Stimulated activated CD4-positive, alpha-beta T cell treated with anti-CD3 and anti-CD28 coated beads, Interleukin-12 subunit alpha, Interleukin-12 subunit beta, amount 100 ng/mL, for 24 hours (primary cell): ENCODE data around the gene KRT82.
"Not testable (repeated sequence)": the region's sequence is repeated elsewhere in the genome, so short reads cannot be mapped to it uniquely, and the experiment has no call there.

Experiments used
- DNase-seq, 2 experiments: peaks; one replicate each; pipeline ENCODE4 v3.0.0-alpha.2; 2020; ENCODE audit warnings: low read depth in 2 of 2

The KRT82 gene

DNA sequence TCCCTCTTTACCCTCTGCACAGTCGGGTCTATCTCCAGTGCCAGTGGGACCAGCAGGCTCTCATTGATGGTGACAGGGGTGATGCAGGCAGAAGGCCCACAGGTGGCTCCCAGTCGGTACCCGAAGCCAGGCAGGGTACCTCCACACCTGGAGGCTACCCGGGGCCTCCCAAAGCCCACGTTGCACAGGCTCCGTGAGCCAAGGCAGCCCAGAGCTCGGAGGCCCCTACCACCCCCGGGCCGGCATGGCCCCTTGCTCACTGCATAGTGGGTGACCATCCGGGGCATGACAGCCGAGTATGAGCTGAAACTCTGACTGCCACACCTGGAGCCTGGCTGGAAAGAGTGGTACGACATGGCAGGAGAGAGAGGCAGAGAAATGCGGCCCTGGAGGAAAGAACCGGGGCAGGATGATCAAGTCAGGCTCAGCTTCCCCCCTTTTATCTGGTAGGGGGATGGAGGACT lies at the start of gene KRT82:
TSS of gene KRT82 (minus strand) at position 414 of the 464 bp plus-strand sequence. CDS start at position 356, 58 bp downstream.
- no peak for DNase-seq

DNA sequence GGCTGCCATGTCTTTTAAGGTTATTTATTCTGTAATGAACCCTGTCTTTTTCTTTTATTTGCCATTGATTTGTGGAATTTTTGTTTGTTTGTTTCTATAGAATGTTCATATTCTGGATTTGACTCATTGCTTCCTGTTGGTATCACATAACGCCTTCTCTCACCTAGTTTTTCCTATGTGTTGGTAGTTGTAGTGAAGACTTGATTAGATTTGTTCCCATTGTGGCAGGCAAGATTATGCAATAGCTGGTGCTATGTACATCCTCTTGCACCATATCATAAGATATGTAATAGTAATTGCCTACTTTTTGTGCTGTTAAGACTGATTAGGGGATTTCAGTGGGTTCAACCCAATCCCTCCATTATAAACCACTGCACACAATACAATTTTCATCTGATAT lies 49.7 kb upstream of the KRT82 start:
- no peak for DNase-seq

DNA sequence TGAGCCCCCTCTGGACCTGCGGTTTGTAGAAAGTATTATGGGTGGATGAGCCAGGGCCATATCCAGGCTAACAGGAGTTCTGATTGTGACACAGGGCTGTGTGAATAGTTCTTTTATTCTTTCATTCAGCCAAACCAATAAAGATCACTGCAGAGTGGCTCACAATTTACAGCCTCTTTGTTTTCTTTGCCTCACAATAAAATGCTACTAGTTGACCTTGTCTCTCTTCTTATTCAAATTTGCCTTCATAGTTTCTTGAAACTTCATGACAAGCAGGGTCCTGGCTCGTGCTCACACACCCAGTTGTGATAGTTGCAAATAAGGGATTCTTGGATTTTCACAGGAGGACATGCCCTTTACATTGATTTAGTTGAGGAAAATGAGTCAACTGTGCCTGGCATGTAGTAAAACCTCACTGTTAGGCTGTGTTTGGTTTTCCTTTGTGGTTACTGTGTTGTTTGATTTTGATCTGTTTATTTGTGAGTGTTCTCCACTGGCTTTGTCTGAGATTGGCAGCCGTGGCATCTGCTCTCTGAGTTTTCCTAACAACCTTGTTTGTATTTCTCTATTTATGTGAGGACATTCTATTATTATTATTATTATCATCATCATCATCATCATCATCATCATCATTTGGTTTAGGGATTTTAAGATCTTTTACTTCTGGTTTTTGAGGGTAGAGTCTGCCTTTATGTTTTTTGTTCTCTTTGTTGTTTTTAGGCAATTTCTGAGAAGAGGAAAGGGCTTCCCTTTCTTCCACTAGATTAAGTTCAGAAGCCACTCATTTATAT lies 48.5 kb upstream of the KRT82 start:
- no peak for DNase-seq

DNA sequence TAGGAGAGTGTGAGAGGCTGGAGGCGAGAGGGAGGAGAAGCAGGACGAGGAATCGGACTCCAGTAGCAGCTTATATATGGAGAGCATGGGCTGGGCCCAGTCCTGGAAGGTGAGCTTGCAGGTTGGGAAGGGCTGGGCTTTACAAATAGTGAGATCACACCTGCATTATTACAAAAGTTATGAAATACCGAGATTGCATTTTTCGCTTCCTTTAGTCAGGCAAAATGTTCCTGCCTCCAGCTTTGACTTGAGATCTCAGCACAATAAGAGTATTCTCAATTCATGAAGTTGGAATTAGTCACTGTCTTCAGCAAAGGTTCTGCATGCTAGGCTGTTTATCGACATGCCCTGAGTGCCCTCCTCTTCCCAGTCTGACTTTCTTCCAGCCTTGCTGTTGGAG lies 46.0 kb upstream of the KRT82 start, which contains the start of gene KRT6B:
TSS of gene KRT6B (minus strand) at position 46 of the 400 bp plus-strand sequence. CDS start 68 bp downstream, outside the sequence.
- DNase-seq, result no peak

DNA sequence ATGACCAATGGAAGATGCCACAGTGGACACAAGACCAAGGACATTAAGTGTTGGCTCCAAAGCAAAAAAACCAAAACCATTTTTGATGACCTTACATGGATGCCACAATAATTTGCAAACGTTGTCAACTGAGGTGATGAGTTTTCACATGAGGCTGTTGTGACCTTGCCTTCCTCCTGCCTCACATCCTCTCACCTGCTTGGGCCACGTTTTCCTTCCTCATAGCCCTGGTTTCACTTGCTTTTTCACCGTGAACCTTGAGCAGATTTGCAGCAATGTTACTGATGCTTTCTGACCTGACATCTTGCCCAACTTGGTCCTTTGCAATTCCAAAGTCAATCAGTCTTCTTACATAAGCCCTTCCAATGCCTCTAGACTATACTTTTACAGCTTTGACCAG lies 42.1 kb upstream of the KRT82 start:
- DNase-seq, result no peak

DNA sequence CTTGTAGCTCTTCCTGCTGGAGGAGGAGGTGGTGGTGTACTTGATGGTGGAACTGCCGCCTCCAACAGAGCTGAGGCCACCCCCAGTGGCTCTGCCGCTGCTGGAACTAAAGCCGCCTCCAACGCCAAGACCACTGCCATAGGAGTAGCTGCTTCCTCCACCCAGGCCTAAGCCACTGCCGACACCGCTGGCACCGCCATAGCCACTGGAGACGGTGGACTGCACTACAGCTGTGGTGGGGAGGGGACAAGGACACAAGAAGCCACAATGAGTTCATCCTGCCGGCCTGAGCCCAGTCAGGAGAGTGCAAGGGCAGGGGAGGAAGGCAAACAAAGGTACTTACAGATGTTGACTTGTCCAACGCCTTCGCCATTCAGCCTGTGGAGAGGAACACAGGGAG lies 41.1 kb upstream of the KRT82 start:
- DNase-seq, result not testable (repeated sequence)

DNA sequence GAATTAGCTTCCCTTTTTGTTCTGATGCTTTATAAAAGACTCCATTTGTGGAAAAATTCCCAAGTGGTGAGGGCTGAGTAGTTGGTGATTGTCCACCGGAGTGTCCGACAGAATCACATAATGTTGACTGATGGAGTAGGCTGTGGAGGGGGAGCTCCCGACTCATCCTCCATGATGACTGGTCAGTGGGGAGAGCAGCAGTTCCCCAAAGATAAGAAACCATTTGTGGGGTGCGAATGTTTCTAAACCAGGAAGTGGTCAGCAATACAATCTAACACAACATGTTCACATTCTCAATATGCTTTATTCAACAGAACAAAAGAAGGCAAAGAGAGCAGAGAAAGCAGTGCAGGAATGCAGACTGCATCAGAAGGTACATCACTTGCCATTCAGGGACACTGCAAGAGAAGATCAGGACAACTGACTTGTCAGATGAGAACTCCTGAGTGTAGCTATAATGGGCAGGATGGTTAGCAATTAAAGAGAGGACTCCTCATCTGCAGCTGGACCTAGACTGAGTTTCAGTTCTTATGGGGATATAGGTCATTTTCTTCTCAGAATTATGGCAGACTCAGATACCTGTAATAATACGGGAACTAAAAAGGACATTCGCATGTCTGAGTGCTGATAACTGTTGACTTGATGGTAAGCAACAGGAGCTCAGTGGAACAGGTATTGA lies 40.4 kb upstream of the KRT82 start:
- DNase-seq, result no peak

DNA sequence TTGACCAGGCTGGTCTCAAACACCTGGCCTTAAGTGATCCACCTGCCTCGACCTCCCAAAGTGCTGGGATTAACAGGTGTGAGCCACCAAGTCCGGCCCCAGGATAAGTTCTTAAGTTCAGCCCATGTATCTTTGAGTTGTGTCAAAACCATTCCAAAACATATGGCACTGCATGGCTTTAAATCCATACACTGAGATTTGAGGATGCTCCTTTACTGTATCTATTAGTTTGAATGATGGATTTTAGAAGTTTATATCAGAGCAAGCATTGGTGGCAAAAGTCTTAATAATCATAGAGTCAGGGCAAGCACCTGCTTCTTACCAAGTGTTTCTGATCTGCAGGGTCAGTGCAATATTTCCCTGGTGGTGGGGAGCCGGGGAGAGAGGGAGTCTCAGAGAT lies 39.7 kb upstream of the KRT82 start:
- no peak for DNase-seq

DNA sequence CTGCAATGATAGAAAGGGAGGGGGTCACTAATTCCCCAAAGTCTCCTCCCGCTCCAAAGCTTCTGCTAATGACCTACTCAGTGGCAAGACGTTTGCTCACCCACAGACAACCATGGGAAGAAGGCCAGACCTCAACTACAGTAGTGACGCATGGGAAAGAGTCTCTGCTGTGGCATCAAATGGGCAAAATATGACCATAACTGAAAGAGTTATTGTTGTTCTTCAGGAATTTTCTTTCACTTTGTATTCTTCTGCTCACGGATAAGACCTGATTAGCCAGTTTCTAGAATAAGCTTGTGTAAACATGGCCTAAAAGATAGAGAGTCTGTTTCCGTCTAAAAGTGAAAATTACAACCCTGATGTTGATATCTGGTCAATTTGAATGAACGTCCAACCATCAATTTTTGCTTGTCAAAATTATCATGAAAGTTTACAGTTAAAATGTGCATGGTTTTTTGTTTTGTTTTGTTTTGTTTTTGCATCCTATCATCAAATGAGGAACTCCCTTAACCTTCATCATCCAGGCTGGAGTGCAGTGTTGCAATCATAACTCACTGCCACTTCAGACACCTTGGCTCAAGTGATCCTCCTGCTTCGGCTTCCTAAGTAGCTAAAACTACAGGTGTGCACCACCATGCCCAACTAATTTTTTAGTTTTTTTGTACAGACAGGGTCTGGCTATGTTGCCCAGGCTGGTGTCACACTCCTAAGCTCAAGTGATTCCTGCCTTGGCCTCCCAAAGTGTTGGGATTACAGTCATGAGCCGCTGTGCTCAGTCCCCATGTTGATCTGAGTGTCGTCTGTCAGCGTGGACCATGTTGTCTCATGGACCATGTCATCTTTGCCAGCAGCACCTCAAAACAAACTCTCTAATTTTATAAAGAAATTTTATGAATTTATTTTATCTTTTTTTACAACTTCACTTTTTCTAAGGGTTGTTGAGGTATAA lies 38.8 kb upstream of the KRT82 start:
- no peak for DNase-seq

DNA sequence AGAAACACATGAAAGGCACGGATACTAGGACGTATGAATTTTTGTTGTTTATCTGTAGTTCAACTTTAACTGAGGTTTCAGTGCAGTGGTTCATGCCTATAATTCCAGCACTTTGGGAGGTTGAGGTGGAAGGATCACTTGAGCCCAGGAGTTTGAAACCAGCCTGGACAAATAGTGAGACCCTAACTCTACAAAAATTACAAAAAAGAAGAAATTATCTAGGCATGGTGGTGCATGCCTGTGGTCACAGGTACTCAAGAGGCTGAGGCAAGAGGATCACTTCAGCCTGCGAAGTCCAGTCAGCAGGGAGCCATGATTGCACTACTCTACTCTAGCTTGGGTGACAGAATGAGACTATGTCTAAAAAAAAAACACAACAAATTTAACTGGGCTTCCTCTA lies 37.8 kb upstream of the KRT82 start:
- no peak for DNase-seq

DNA sequence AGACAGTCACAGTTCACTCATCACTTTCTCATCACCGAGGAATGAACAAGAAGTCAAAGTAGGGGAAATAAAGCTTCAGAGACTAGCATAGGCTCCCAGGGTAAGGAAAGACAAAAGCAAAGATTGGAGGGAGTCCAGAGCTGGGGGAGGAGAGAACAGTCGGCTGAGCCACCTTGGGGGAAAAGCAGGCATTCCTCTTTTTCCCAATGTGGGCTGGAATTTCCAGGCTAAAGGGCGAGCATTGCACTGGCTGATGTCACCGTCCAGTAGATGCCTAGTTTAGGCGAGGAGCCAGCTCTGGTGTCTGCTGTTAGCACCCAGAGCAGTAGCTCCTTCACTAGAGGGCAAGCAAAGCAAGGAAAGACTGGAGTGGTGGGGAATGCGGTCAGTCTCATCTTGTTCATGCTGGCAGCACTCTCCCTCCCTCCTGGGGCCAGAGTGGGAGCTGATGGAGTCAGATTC lies 36.5 kb upstream of the KRT82 start:
- no peak for DNase-seq

DNA sequence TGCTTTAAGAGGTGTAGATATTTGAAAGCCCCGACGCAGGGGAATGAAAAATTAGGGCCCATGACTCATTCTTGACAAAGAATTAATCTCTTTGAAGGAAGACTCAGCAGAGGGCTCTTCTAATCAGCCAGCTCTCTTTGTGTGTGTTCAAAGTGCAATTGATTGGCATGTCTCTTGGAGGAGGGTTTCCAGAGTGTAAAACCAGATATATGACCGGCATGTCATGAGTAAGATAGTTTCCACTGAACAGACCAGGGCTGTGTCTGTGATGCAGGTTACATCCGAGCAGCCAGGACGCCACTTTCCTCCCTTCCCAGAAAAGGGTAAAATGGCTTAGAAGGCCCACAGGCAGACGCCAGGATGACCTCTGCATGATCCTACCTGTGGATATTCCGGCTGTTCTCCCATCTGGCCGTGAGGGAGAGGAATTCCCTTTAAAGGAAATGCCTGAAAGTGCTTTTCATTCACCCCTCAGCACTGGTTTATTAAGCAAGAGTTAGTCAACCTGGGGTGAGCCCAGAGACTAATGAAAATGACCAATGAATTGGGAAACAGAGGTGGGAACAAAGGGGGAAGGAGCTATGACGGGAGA lies 35.3 kb upstream of the KRT82 start:
- no peak for DNase-seq

DNA sequence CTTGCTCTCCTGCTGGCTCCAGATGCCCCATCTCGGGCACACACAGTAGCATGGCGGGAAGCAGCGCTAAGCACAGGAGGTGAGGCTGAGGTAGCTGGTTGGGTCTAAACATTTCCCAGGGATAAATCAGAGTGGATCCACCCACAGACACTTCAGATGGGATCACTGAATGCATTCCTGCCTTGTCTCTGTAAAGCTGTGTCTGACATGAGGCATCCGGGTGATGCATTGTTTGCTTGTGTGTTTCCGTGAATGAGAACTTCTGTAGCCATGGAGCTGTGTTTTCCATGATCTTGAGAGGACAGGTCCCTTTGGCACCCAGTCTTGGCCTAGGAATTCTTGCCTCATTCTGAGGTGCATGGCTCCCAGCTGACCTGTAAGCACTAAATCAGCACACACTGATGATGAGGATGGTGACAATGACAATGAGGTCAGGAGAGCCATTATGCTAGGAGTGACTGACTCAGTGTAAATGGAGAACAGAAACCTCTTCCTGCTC lies 34.7 kb upstream of the KRT82 start:
- DNase-seq, result no peak

DNA sequence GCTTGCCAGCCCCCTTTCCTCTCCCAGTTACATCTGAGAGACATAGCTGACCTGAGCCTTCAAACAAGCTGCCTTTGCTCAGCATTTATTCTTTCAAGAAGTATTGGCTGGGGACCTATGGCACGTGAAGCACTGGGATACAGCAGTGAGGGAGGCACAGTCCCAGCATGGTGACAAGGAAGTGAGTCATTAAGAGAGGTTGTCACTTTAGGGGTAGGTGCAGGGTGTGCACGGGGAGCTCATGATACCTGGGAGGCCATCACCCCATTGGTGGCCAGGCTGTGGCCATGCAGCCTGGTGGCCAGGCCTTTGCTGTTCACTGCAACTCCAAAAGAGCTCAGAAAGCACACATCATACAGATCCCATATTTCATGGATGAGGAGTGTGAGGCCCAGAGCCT lies 33.7 kb upstream of the KRT82 start:
- no peak for DNase-seq

DNA sequence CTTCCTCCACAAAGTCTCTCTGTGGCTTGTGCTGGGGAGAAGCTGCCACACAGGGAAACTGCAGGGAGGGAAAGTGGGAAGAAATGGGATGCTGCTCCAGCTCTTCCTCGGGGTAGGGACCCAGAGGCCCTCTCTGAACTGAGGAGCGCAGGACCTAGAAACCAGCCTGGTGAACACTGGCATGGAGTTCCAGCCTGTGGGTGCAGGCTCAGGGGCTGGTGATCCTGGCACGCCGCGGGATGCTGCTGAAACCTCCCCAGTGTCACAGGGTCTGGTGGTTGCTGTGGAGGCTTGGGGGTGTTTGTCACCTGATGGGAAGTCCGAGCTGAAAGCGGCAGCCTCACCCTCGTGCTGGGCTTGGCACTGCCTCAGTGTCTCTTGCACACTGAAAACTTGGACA lies 33.3 kb upstream of the KRT82 start:
- no peak for DNase-seq

DNA sequence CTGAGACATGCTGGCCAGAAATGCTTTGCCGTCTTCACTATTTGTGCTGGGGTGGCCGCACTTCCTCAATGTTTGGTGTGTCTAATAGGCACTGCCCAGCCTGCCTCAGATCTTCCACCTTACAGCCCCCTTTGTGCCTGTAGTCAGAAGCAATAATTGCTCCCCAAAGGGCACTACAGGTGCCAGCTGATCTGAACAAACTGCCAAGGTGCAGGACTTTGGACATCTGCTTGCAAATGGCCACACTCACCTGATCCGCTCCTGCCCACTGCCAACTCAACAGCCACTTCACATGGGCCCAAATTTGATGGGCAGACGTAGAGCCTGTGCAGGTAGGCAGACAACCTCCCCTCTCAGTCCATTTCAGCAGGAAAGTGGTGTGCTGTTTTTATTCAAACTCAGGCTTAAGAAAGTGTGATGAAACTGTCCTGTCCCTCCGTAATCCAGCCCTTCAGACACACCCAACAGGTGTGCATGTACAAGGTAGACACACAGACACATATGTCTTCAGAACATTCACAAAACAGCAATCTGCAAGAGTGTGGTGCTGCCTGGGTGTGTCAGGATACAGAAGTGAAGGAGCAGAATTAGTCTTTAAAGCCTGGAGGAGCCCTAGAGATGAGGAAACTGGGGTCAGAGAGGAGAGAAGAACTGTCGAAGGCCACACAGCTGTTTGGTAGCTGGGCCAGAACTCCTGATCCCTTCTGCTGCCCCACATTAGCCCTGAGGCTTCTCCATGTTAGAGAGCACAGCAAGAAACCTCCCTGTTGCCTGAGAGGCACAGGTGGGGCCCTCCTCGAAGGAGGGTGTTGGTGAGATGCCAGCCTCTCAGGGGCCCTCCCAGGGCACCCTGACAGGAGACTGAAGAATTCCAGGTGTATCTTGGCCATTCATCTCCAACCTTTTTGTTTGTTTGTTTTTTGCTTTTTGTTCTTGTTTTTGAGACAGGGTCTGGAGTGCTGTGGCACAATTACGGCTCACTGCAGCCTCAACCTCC lies 32.5 kb upstream of the KRT82 start:
- no peak for DNase-seq

DNA sequence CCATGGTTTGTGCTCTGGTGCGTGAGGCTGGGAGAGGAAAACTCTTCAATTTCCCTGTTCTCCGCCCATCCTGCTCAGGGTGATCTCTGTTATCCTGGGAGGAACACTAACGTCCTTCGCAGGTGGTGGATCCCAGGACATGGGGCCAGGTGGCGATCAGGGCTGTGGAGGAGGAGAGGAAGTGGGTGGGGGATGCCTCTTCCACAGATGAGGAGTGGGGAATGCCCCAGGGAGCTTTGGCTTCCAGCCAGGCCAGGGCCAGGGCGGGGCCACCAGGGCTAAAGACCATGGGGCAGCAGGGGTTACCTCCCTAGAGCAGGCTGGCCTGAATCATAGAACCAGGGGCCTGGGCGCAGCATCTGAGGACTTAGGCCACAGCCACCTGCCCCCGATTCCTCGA lies 31.4 kb upstream of the KRT82 start:
- no peak for DNase-seq

DNA sequence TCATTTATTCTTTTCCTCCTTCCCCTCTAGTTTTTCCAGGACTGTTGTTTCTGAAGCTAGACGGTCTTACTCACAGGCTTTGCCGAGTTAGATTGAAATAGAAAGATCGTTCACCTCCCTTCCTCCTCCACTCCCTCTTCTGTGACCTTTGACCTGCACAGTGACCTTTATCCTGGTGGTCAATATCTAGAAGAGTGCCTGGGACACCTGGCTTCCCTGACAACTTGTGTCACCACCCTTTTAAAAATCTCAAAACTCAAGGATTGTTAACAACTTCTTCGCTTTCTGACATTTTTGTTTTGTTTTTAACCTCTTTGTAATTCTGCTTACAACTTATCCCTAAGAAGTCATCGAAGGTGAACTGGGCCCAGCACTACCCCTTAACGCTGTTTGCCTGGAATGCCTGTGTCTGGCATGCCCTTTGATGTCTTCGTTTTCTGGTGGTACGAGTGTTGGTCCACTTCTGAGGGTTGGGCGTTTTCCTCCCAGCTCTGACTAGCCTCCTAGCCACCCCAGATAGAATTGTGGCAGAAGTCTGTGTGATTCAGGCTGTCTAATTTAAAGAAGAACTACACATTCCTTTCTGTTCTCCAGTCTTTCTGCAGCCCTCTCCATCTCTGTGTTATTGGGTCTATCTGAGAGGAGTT lies 30.8 kb upstream of the KRT82 start:
- no peak for DNase-seq

DNA sequence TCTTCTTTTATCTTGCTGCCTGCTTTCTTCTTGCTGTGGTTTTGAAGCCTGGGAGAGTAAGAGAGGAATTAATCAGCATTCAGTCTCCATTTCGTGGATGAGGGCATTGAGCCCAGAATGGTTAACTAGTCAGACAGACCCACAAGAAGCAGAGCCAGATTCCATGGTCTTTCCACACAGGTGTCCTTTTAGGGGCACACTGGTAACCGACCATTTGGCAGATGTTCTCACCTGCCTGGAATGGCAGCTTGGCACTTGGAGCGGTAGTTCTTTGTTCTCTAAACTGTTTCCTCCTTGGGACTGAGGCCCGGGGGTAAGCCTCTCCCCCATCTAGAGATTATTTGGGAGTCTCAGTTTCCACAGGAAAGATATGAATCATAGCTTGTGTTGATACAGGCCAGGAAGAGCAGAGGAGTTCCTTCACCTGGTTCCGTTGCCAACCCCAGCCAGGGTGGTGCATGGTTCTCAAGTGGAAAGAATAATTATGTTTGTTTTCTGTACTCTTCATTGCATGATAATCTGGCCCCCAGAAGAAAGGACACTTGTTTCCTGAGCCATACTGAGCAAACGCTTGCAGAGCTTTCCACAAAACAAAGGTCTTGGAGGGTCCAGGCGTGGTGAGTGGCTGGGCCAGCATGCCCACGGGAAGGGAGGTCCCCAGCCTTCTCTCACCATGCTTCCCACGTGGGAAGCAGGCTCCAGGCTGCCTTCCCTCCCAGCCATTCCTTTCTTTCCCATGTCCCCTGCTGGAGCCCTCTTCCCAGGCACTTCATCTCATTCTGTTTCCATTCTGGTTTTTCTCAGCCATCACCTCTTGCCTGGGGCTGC lies 30.1 kb upstream of the KRT82 start:
- no peak for DNase-seq
